Activated CD4-positive, CD25-positive, alpha-beta regulatory T cell (primary cell): ENCODE measurements around the gene PPP6R3.

Source experiments
- DNase-seq, 4 experiments: peaks; one replicate each; lab custom pipeline; 2025; lab: John Stamatoyannopoulos, UW

PPP6R3 gene

DNA sequence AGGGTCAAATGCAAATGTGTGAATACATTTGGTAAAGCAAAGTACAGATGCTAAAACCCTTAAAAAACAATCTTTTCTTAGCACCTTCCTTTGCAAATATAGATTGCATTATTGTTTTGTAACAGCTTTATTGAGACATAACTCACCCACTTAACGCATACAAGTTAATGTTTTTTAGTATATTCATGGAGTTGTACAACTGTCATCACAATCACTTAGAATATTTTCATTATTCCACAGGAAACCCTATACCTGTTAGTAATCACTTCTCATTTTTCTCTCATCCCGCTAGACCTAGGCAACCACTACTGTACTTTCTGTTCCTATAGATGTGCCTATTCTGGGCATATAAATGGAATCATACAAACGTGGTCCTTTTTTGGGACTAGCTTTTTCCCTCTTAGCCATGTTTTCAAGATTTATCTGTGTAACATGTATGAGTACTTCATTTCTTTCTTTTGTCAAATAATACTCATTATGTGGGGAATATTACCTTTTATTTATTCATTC, 34.7 kb downstream of the PPP6R3 start:
- DNase-seq, result no peak

- DNase-seq, result no peak
Observed at GRCh38 chr11:68495872-68496271, 35.3 kb downstream of the PPP6R3 start.

DNA sequence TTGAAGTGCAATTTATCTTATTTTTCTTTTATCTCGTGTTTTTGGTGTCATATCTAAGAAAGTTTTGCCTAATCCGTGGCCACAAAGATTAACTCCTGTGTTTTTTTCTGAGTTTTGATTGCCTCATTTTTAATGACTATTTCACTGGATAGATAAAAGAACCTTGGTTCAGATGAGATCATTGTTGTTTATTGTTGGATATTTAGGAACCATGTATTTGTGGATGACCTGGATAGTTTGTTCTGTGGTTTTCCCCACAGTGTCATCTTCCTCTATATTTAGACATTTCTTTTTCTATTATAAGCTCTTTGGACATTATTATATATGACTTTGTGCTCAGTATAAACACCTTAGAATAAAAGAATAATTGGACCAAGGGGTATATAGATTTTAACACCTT, 37.2 kb downstream of the PPP6R3 start:
- no peak for DNase-seq

GRCh38 chr11:68498321-68498720, 37.8 kb downstream of the PPP6R3 start:
- DNase-seq, result no peak

DNA sequence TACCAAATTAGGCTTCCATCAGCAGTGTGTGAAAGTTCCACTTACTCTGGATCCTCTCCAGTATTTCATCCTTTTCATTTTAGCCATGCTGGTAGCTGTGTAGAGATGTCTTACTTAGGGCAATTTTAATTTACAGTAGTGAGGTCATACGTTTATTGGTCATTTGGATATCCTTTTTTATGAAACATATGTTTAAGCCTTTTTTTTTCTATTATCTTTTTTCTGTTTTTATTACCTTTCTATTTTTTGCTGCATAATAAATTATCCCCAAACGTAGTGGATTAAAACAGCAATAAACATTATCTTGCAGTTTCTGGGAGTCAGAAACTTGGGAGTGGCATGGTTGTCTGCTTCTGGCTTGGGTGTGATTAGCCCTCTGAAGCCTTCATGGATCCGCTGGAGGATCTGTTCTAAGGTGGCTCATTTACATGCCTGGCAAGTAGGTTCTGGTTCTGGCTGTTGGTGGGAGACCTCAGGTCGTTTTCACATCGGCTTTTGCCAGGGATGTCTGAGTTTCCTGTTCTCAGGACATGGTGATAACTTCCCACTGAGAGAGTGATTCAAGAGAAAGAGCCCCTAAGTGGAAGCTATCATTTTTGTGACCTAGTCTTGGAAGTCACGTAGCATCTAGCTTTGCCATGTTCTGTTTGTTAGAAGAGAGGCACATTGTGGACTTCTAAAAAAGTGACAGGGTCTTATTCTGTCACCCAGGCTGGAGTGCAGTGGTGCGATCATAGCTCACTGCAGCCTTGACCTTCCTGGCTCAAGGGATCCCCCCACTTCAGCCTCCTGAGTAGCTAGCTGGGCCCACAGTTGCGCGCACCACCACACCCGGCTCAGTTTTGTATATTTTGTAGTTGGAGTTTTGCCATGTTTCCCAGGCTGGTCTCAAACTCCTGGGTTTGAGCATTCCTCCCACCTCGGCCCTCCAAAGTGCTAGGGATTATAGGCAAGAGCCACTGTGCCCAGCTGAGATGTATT, 38.6 kb downstream of the PPP6R3 start:
- DNase-seq, result no peak

- no peak for DNase-seq
Observed at GRCh38 chr11:68500206-68500605, 39.7 kb downstream of the PPP6R3 start.

DNA sequence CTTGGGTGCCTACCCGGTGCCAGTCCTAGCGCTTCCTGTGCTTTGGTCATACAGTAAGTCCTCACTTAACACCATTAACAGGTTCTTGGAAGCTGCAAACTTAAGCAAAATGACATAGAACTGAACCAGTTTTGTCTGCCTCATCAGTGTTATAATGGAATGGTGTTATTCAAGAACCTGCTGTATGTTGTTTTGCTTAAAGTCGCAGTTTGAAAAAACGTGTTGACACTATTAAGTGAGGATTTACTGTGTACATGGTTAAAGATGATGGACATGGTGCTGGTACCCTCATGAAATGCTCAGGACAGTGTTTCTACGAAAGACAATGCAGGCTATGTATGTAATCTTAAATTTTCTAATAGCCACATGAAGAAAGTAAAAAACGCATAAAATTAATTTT, 41.3 kb downstream of the PPP6R3 start:
- no peak for DNase-seq

DNA sequence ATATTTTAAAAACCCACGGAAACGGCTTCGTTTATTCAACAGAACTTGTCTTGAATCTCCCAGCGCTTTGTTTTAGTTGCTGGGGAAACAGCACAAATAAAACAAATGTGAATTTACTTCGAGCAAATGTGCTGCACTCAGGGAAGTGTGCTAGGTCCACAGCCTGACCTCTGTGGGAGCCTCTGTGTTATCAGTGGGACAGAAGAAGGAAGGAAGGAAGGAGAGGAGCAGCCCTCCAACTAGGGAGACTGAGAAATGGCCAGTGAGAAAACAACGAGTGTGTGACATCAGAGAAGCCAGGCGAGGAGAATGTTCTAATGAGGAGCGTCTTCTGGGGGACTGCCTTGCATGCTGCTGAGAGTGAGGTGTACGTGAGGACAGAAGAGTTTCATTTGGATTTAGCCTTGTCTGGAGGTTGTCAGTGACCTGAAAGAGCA, 42.7 kb downstream of the PPP6R3 start:
- no peak for DNase-seq

DNA sequence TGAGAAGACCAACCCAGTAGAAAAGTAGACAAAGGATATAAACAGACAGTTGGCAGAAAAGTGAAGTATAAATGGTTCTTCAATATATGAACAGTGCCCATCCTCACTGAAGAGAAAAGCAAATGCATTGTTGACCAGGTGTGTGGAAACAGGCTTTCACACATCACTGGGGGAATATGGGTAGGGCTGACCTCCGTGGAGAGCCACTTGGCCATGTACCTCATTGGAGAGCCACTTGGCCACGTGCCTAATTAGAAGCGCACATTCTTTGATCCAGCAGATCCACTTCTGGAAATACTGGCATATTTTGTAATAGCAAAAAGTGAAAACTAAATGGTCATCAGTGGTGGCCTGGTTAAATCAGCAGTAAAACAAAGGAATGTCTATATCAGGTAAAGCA, 43.2 kb downstream of the PPP6R3 start:
- no peak for DNase-seq

- DNase-seq, result no peak
Observed at GRCh38 chr11:68504432-68505066, 44.0 kb downstream of the PPP6R3 start.

DNA sequence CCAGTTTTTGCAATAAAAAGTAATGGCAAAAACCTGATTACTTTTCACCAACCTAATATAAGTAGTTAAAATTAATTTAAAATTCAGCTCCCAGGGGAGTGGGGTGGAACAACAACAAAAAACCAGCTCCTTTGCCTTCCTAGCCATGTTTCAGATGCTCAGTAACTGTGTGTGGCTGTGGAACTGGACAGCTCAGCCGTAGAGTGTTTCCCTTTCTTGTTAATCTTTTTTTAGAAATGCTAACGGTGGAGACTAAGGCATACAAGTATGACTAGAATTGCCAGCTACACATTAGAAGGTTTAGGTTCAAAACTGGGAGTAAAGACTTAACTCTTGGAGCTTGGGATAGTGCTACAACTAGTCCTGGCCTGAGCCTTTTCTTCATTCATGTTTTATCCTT, 45.0 kb downstream of the PPP6R3 start:
- DNase-seq, result no peak

DNA sequence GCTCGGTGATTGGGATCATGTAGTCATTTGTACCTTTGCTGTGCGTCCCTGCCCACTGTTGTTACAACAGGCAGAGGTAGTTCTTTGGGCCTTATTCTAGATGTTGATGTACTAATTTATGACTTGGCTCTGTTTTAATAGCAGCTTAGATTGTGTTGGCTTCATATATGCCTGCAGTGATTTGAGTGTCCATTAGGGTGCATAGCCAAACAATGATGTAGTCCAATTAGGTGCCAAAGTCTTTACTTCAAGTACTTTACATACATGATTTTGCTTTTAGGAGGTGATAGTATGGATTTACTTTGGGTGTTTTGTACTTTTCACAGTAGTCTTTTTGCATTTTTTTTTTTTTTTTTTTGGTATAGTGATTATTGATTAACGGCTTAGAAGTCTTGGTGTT, 46.4 kb downstream of the PPP6R3 start:
- no peak for DNase-seq

DNA sequence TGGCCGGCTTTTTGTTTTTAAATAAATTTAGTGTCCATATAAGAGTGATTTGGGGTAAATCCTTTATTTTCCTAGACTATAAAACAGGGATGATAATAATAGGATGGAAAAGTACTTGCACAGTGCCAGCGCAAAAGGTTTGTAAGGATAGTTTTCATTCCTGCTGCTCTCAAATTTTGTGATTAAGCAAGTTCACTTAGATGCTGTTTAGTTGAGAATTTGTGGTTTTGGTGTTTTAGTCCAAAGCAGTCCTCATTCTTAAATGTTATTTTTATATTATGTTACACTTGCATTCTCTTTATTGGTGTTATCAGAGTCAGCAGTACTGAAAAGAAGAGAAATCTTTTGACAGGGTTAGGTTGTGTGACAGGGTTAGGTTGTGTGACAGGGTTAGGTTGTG, 47.9 kb downstream of the PPP6R3 start:
- DNase-seq, result no peak

- DNase-seq, result no peak
Observed at GRCh38 chr11:68509066-68509465, 48.5 kb downstream of the PPP6R3 start.

DNA sequence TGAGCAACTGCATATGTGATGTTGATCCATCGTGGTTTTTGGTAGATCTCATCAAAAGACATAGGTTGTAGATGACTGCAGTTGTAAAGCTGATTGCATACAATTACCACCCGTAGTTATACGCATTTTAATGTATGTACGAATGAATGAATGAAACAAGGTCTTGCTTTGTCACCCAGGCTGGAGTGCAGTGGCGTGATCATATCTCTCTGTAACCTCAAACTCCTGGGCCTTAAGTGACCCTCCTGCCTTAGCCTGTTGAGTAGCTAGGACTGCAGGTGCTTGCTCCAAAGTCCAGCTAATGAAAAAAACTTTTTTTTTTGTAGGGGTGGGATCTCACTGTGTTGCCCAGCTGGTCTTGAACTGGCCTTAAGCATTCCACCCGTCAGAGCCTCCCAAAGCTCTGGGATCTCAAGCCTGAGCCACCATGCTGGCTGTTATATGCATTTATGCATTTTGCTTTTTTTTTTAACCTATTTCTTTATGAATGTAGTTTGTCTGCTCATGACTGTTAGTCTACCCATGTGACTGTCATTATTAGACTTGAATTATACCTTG, 53.5 kb downstream of the PPP6R3 start:
- no peak for DNase-seq

GRCh38 chr11:68517121-68517741, 56.7 kb downstream of the PPP6R3 start:
- no peak for DNase-seq

- DNase-seq, result no peak
Observed at GRCh38 chr11:68518191-68518590, 57.6 kb downstream of the PPP6R3 start.

DNA sequence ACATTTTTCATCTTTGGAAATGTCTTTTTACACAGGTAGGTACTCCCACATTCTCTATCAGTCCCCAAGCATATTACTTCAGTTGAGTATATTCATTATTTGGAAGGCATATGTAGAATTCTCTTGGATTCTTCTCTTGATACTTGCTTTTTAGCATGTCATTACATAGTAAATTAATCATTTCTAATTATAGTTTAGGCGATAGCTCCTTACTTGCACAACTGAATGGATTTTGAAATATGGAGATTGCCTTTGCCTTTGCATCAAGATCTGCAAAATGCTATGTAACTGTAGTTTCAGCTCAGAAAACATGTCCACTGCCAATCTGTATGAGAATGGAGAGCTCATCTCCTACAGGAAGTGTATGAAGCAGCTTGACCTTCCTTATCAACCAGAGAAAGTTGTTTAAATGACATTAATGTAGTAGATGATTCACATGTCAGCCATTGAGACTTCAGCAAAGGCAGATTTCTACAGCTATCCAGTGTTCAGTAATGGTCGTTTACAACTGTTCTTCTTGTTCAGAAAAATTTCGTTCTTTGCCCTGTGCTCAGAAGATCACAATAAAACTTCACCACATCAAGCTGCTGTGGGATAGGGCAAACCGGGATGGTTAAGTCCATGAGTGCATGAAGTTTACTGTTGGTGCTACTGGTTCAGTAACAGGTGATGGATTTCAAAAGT, 61.6 kb downstream of the PPP6R3 start:
- no peak for DNase-seq

- no peak for DNase-seq
Observed at GRCh38 chr11:68523033-68523432, 62.5 kb downstream of the PPP6R3 start.

DNA sequence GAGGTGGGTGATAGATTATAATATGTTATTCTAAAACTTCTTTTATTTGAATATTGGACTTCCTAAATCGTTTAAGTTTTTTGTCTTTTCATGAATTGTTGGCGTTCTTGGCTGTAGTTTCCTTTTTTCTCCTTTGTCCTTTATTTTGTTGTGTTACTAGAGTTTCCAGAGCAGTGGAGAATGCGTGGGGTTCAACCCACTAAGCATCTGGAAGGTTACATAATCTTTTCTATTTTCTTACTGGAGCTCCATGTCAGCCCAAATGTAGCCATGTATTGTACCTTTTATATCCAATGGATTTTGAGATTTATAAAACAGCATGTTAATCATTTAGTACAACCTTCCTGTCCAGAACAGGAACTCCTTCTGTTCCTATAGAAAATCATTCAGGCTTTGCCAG, 63.2 kb downstream of the PPP6R3 start:
- DNase-seq, result no peak

GRCh38 chr11:68524213-68524612, 63.7 kb downstream of the PPP6R3 start:
- no peak for DNase-seq

GRCh38 chr11:68524681-68525080, 64.1 kb downstream of the PPP6R3 start:
- DNase-seq, result no peak
